MG63 (cell line): Measurements from ENCODE around the gene MLLT6. TPM values are rescaled to one million over a fixed set of nuclear protein-coding genes. Genes with fewer than 3 reads are reported as not detected.

Source experiments
- DNase-seq: peaks from one replicate; pipeline ENCODE4 v3.0.0-alpha.2; 2020
- H3K27me3 ChIP-seq: fragments of 250-450 bp; sonication (Bioruptor Pico); 2 replicates; pipeline ENCODE4 v1.5.1; 2020; ENCODE audit warnings: mild to moderate bottlenecking, moderate library complexity
- H3K36me3 ChIP-seq: fragments of 250-450 bp; sonication (Bioruptor Pico); 2 replicates; pipeline ENCODE4 v1.5.1; 2020; ENCODE audit warnings: mild to moderate bottlenecking, moderate library complexity
- H3K4me3 ChIP-seq: fragments of 250-450 bp; sonication (Bioruptor Pico); 2 replicates; pipeline ENCODE4 v1.5.1; 2020; ENCODE audit warnings: mild to moderate bottlenecking, moderate library complexity
- H3K9me3 ChIP-seq: fragments of 250-450 bp; sonication (Bioruptor Pico); 2 replicates; pipeline ENCODE4 v1.5.1; 2020; ENCODE audit warnings: mild to moderate bottlenecking, moderate library complexity
- total RNA-seq: library from RNA; depleted of rRNA; stranded (reverse); fragments of >200 nt; shearing (Covaris generic); gene quantifications from 2 replicates; pipeline ENCODE4 v1.2.3, GENCODE V29; 2014; ENCODE audit warnings: low replicate concordance

The MLLT6 gene
- total RNA-seq, 1 experiment from 2014 or later, result 17.5 TPM

DNA sequence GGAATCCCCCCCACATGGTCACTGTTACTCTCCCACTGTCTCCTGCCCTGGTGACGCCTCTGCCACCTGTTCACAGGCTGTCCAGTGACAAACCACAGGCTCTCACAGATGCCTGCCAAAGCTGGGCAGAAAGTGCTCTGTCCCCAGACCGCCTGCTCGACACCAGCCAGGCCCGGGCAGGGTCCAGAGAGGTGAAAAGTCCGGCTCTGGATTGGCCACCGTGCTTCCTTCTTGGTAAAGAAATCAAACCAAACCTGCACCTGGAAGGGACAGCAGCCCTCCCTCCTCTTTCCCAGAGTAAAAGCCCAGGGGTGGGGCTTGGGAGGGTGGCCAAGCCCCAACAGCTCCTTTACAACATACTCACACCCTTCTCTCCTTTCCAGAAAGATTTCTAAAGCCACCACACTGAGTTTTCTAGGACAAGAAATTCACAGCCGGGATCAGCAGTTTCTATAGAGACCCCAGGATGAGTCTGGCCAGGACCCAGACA is 36.9 kb downstream of the MLLT6 start:
- peaks cover 40% of the 10 kb centered on the region for H3K36me3 ChIP-seq
- no peak overlapping the region for H3K4me3 ChIP-seq
- H3K9me3 ChIP-seq, result no peaks in the 10 kb centered on the region
- H3K27me3 ChIP-seq, result no peaks in the 10 kb centered on the region
- no peak for DNase-seq

DNA sequence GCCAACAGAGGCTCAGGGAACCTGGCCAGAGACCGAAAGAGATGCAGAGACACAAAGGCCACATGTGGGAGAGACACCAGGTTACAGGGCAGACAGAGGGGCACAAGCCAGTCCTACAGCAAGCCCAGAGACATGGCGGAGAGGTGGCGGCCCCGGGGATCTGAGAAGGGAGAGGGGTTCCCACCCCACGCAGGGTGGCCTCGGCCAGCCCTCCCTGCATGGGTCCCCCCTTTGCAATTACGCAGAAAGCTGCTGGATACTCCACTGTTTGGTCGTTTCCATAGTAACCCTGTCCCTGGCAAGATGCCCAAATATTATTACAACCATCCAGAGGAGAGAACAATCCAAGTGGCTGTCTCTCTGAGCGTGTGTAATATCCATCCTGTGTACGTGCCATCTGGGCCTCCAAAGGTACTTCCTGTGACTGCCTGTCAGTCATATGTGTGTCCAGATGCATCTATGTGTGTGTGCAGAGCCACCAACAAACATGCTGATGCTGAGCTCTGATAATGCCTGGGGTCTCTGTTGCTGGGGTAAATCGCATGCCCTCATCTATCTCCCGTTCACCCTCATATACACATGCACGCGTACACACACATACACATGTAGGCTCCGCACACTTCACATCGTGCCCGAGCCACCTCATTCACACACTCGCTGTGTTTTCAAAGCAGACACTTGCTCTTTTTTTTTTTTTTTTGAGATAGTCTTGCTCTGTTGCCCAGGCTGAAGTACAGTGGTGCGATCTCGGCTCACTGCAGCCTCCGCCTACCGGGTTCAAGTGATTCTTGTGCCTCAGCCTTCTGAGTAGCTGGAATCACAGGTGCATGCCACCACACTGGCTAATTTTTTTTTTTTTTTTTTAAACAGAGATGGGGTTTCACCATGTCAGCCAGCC is 37.6 kb downstream of the MLLT6 start:
- DNase-seq, result no peak

DNA sequence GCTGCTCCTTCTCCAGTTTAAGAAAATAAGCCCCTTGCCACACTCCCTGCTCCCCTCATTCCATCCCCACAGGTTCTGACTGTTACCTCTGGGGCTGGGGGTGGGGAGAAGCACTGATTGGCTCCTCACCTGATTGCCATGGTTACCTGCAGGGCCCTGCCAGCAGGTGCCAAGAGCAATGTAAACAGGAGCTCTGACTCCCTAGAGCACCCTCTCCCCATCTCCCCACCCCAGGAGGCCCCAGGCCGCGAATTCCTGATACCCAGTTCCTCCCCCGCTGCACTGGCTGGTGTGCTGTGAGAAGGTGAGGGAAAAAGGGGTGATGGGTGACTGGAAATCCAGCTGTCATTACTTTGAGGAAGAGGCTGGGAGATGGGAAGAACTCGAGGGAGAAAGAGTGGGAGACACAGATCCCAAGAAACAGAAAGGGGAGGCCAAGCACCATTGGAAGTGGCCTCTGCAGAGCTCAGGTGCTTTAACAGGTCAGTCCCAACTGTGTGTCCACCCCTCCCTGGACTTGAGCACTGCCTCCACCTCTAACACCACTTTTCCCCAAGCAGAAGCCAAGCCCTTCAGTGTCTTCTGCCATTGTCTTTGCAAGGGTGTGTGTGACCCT is 38.6 kb downstream of the MLLT6 start:
- H3K36me3 ChIP-seq, result peaks cover 31% of the 10 kb centered on the region
- H3K4me3 ChIP-seq, result no peak overlapping the region
- no peaks in the 10 kb centered on the region for H3K9me3 ChIP-seq
- H3K27me3 ChIP-seq, result no peaks in the 10 kb centered on the region
- no peak for DNase-seq

More for the DNA sequence above, 37.6 kb downstream of the MLLT6 start:
- no peak overlapping the region for H3K4me3 ChIP-seq
- H3K36me3 ChIP-seq, result peaks cover 37% of the 10 kb centered on the region
- H3K9me3 ChIP-seq, result no peaks in the 10 kb centered on the region
- no peaks in the 10 kb centered on the region for H3K27me3 ChIP-seq

DNA sequence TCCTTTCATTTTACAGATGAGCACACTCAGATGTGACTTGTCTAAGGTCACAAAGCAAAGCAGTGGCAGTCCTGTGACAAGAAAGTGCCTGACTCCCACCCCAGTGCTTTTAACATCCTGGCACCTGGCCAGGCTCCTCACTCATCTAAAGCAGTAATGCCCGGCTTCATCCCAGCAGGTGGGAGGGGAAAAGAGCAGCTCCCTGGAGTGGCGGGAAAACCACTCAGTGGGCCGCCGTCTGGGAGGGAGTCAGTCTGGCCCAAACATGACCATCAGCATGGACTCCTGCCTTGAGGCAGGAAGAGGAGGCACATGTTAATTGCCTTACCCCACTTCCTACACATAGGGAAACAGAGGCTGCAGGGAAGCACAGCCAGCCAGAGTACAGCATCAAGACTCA is 40.5 kb downstream of the MLLT6 start:
- no peak for DNase-seq
- Histone ChIP-seq H3K27me3 (no peaks in the 10 kb centered on the region), H3K4me3 (no peak overlapping the region), H3K36me3 (peaks cover 21% of the 10 kb centered on the region), H3K9me3 (no peaks in the 10 kb centered on the region)

DNA sequence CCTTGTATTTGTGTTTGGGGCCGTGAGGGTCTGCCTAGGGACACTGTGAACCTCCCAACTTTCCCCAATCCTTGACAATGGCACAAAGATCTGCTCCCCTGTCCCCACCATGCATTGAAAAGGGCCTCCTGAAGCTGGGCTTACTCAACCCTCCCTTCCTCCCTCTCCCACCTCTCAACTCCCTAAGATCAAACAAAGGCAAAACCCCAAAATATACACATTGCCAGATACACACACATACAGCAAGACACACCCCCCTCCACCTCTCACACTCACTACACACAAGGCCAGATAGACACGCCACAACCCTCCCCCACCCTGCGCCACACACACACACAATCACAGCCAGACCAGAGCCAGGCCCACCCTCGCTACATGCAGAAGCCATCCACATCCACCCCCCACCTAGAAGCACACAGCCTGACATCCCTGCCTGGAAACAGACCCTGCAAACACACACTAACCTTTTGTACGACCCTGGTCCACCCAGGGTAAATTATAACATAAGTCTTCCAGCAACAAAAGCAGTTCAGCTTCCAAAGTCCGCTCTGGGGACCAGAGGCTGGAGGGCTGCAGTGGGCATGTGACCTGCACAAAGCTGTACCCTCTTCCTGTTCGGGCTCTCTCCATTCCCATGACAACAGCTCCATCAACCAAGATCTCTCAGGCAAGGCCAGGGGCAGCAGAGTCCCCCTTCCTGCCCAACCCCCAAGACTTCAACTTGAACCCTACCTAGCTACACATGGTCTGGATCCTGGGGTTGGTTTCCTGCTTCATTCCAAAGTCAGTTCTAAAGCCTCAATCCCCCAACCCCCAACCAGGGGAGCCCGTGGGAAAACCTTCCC is 41.2 kb downstream of the MLLT6 start:
- Histone ChIP-seq H3K4me3 (peak overlapping the region; percentile 91), H3K27me3 (no peaks in the 10 kb centered on the region), H3K9me3 (no peaks in the 10 kb centered on the region), H3K36me3 (peaks cover 21% of the 10 kb centered on the region)
- DNase-seq, result no peak

DNA sequence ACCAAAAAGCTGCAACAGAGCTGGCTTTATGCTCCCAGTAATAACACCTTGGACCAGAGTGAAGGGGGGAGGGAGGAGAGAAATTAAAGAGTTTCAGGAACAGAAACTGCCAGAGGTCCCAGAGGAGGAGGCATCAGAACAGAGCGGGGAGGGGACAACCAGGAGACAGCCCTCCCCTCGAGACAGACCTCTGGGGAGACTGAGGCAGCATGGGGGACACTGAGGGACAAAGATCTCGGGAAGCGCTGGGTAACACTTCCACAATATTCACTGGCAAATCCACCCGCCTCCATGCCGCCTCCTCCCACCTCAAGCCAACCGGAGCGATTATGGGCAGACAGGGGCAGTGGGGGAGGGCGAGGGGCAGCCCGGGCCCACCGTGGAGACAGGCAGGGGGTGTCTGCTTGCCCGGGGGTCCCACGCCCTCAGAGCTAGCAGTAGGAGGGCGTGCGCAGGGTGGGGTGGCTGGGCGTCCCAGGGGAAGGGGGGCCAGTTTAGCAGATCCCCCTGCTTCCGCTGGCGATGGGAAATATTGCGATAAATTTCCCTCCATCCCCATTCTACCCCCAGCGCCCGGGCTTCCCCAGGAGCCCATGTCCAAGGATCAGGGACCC is 41.9 kb downstream of the MLLT6 start:
- peak overlapping the region; percentile 91 for H3K4me3 ChIP-seq
- no peak for DNase-seq
- H3K36me3 ChIP-seq, result peaks cover 21% of the 10 kb centered on the region
- no peaks in the 10 kb centered on the region for H3K9me3 ChIP-seq
- no peaks in the 10 kb centered on the region for H3K27me3 ChIP-seq

DNA sequence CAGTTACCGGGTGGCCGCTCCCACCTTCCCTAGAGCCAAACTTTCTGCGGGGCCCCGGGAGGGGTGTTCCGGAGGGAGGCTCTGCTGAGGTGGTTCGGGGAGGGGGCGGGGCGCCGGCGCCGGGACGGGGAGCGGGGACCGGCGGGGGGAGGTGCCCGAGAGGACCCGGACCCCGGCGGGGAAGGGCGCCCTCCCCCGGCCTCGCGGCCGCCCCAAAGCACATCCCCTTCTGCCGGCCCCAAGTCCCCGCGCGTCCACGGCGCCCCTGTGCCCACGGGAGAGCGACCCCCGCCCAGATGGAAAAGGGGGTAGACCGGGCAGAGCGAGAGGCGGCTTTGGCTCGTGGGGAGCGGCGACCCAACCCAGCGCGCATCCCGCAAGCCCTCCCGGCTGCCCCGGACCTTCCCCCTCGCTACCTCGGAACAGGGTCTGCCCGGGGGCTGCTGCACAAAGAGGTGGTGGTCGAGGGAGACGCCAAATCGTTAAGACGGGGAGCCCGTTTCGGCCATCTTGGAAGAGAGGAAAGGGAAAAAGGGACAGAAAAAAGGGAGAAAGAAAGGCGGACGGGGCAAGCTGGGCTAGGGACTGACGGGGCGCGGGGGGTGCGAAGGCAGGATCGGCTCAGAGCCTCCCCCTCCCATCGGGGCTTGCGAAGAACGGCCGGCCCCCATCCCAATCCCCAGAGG is 42.5 kb downstream of the MLLT6 start:
- H3K36me3 ChIP-seq, result peaks cover 18% of the 10 kb centered on the region
- H3K9me3 ChIP-seq, result no peaks in the 10 kb centered on the region
- peak overlapping the region; percentile 91 for H3K4me3 ChIP-seq
- peak; percentile 58 for DNase-seq
- H3K27me3 ChIP-seq, result no peaks in the 10 kb centered on the region

DNA sequence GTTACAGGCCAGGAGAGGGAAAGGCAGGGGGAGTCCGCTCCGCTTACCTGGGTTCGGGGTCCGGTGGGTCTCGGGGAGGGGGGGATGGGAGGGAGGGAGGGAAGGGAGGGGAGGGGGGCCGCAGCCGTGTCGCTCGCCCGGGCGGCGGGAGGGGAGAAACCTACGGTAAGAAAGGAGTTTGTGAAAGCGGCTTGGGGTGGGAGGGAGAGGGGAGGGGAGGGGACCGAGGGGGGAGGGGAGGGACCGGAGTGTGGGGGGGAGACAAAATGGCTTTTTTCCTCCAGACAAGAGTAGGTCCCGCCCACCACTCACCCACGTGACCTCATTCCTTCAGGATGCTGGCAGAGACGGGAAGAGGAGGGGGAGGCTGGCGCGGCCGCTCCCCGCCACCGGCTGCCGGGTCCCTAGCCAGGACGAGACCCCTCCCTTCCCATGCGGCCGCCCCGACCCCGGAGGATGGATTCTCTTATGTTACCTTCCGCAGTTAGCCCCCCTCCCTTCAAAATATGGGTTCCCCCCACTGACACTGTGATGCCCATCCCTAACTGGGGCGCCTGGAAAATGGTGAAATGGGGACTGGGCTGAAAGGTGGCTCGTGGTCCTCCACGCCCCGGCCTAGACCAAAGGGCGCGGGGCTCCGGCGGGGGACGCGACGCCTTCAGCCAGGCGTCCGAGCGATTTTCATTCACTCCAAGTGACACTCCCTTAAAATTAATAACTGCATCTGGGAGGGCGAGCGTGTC is 43.2 kb downstream of the MLLT6 start, which contains the start of gene PCGF2:
TSS of gene PCGF2 (minus strand) at position 188 of the 743 bp plus-strand sequence. CDS start 7,934 bp downstream, outside the sequence.
- H3K9me3 ChIP-seq, result no peaks in the 10 kb centered on the region

DNA sequence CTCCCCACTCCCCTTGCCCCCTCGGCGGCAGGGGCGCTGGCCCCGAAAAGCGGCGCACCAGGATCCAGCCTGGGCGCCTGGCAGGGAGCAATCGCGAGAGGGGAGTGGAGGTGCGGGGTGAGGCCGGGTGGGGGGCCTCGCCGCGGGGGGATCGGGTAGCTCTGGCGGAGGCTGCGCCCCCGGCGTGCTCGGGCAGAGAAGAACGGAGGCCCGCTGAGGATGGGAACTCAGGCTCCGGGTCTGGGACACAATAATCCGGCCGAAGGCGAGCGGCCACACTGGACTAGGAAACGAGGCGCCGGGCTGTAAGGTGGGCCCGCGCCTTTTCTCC is 43.8 kb downstream of the MLLT6 start:
- Histone ChIP-seq H3K36me3 (peaks cover 23% of the 10 kb centered on the region), H3K27me3 (no peaks in the 10 kb centered on the region), H3K9me3 (no peaks in the 10 kb centered on the region), H3K4me3 (peak overlapping the region; percentile 53)
- no peak for DNase-seq

More for the DNA sequence above, 43.2 kb downstream of the MLLT6 start, which contains the start of gene PCGF2:
- Histone ChIP-seq H3K36me3 (peaks cover 19% of the 10 kb centered on the region), H3K4me3 (peak within 1 kb of the TSS; percentile 91), H3K27me3 (no peaks in the 10 kb centered on the region)
- DNase-seq, result peak; percentile 91

DNA sequence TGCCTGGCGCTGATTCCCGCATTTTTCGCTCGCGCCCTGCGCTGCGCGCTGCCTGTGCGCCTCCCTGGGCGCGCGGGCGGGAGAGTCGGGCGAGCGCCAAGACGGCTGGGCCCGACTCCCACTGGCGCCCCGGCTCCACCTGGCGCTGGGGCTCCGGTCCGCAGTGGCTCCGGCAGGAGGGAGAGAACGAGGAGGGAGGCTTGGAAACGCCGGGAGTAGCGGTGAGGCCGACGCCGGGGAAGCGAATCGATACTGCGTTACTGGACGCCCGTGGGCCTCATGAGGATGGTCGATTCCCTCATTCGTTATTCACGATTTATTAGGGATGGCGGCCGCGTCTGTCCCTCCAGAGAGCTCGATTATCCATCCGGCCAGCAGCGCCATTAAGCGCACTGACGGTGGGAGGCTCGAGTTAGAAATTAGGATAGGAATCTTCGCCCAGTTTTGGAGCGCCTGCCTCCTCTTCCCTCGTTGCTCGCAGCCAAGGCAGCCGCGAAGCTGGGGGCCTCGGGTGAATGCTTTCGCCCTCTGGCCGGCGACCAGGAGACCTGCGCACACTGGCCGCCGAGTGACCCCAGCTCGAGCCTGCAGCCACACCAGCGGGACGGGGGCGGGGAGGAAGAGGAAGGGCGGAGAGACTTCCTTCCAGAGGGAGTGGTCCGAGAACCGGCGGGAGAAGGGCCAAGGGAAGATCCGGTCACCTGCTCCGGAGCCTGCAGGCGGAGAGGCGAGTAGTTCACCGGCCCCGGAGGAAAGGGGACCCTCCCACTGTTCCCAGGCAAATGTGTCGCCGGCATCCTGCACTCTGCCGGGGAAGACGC is 44.4 kb downstream of the MLLT6 start:
- no peaks in the 10 kb centered on the region for H3K9me3 ChIP-seq
- peak overlapping the region; percentile 53 for H3K4me3 ChIP-seq
- DNase-seq, result peak; percentile 95
- H3K27me3 ChIP-seq, result no peaks in the 10 kb centered on the region
- peaks cover 27% of the 10 kb centered on the region for H3K36me3 ChIP-seq

DNA sequence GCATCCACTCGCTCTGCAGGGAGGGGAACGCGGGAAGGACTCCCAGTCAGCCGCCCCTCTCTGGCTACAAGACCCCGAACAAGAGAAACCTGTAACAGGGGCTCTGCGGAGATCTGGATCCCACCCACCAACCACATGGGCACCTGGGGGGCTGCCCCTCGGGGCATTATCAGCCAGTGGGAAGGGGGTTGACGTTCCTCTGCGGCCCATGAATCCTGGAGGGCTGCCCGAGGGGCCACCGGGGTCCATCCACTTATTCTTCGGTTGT is 44.9 kb downstream of the MLLT6 start:
- no peak for DNase-seq
- peaks cover 27% of the 10 kb centered on the region for H3K36me3 ChIP-seq
- no peaks in the 10 kb centered on the region for H3K27me3 ChIP-seq
- H3K9me3 ChIP-seq, result no peaks in the 10 kb centered on the region
- H3K4me3 ChIP-seq, result peak overlapping the region; percentile 53

DNA sequence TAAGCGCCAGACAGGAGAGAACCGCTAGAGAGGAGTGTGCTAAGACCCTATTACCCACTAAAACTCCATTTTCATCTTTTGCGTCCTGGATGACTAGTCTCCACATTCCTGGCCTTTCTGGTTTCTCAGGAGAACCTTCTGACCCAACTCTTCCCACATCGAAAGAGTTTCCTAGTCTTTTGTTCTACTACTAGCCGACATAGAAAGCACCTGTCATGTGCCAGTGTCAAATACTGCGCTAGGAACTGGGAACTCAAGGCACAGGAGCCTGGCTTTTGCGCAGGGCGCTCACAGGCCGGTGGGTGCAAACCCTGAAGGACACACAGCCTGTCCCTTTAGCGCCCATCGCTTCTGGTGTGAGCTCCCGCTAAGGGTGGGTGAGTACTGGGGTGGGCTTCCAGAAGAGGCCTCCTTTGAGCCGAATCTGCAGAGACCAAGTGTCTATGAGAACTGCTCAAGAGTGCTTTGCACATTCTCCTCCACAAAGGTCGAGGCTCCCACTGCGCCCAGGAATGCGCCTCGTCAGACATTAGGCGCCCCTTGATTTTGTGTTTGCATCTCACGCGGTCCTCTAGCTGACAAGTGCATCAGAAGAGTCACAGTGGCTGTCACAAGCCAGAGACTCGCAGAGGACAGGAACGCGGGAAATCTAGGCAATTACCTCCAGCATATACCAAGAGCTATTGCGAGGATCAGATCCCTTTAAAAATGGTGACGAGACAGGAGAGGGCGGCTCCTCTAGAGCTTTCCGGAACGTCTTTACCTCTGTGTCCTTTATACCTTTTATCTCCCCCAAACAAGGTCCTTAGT is 45.4 kb downstream of the MLLT6 start:
- H3K9me3 ChIP-seq, result no peaks in the 10 kb centered on the region
- peak overlapping the region; percentile 53 for H3K4me3 ChIP-seq
- peaks cover 25% of the 10 kb centered on the region for H3K36me3 ChIP-seq
- no peak for DNase-seq
- H3K27me3 ChIP-seq, result no peaks in the 10 kb centered on the region

DNA sequence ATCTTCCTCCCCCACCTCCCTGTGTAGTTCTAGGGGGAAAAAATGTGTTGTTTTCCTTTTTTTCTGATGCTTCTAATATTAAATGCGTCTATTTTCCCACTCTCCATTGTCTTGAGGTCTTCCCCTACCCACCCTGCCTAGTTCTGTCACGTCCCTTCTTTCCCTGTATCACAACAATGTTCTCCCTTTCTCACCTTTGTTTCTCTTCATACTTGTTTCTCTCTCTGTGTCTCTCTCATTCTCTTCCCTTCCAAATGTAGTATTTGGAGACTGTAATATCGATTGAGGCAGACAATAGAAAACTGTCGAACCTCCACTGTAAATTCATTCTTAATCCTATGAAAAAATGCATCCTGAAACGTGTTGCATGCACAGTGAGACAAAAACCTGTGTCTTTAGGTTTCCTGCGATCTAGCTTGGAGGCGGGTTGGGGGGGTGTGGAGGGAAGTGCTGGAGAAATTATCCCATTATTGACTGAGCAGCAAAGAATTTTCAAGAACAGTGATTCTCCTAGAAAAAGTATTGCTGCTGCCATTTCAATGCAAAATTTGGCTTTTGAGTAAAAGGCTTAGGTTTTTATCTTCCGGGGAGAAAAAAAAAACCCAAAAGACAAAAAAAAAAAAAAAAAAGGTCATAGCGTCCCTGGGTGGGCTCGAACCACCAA is 46.2 kb downstream of the MLLT6 start:
- Histone ChIP-seq H3K36me3 (peaks cover 31% of the 10 kb centered on the region), H3K9me3 (no peaks in the 10 kb centered on the region), H3K4me3 (peak overlapping the region; percentile 76), H3K27me3 (no peaks in the 10 kb centered on the region)
- DNase-seq, result peak; percentile 50
